ENCODE data around the gene DPCD. TPM values are rescaled to one million over a fixed set of nuclear protein-coding genes. Genes with fewer than 3 reads are reported as not detected.
A peak's percentile ranks its signal among the peaks of the same experiment; 100 is the strongest.

The DPCD gene
- total and polyA plus RNA-seq, 2 donors (not counting 1 experiment from before 2014, with no cell fraction given): 23.9 to 40.5 TPM

DNA sequence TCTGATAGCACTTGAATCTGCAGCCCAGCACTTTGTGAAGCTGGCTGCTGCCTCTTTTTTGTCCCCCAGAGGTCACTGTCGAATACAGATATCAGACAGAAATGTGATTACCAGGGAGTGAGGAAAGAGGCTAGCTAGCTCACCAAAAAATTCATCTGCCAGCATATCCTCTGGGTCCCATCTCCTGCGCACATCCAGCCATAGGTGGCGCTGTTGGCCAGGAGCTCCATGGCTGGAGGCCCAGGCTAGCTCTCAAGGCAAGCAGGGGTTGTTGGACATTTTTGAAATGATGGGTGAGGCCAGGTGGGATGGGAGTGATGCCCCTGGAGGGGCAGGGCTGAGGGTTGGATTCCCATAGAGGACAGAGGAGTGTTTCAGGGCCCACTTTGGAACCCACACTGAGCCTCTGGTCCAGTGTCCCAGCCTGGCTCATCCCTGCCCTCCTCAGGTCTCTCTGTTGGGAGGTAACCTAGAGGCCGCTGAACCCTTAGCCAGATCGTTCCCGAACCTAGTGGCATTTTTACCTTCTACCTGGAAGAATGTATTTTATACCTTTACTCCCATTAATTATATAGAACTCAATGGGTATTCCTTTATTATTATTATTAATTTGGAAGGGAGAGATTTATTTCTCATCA, 14.8 kb downstream of the DPCD start:
- no peak overlapping the region for H2AFZ ChIP-seq (ENCODE audit: low read length)
- no peak overlapping the region for H3K4me2 ChIP-seq (ENCODE audit: extremely low read depth, insufficient read depth, low read length)
- H3K27me3 ChIP-seq (ENCODE audit: control insufficient read depth, insufficient read depth, low read length): no peaks in the 10 kb centered on the region
- no peaks in the 10 kb centered on the region for H3K79me2 ChIP-seq (ENCODE audit: control insufficient read depth, insufficient read depth, low read length)
- H3K9me3 ChIP-seq (ENCODE audit: control insufficient read depth, insufficient read depth, low read depth, low read length): no peaks in the 10 kb centered on the region
- no peak overlapping the region for H3K9ac ChIP-seq (ENCODE audit: insufficient read depth, low read length)
- TF ChIP-seq EZH2 (IDR thresholded peaks at IDR 0.05; ENCODE audit: low read length, missing control alignments) (no peak), CTCF (conservative IDR thresholded peaks at IDR 0.05 in 1 of 2, IDR thresholded peaks at IDR 0.05 in 1 of 2; ENCODE audit: low read depth in 1 of 2, low read length in 2 of 2) (peak; percentile 93 to 95)
- peak; percentile 44 to 71 for DNase-seq (ENCODE audit: low read depth in 2 of 2)
- H3K4me3 ChIP-seq (replicated peaks in 1 of 4; ENCODE audit: control extremely low read depth in 1 of 4, insufficient read depth in 1 of 4, low read depth in 3 of 4, low read length in 4 of 4): no peak overlapping the region
- H3K27ac ChIP-seq (ENCODE audit: insufficient read depth, low read length): no peak overlapping the region
- H3K36me3 ChIP-seq (ENCODE audit: control insufficient read depth, insufficient read depth, low read length): peaks cover 3% of the 10 kb centered on the region
- H4K20me1 ChIP-seq (ENCODE audit: control insufficient read depth, extremely low read depth, insufficient read depth, low read length): no peaks in the 10 kb centered on the region
- no peaks in the 10 kb centered on the region for H3K4me1 ChIP-seq (ENCODE audit: control insufficient read depth, extremely low read depth, insufficient read depth, low read length)

GRCh38 chr10:101607124-101607523, 19.0 kb downstream of the DPCD start:
- H3K79me2 ChIP-seq (ENCODE audit: control insufficient read depth, insufficient read depth, low read length): no peaks in the 10 kb centered on the region
- H3K27me3 ChIP-seq (ENCODE audit: control insufficient read depth, insufficient read depth, low read length): no peaks in the 10 kb centered on the region
- no peak overlapping the region for H3K9ac ChIP-seq (ENCODE audit: insufficient read depth, low read length)
- H3K4me2 ChIP-seq (ENCODE audit: extremely low read depth, insufficient read depth, low read length): no peak overlapping the region
- no peak overlapping the region for H2AFZ ChIP-seq (ENCODE audit: low read length)
- H3K27ac ChIP-seq (ENCODE audit: insufficient read depth, low read length): no peak overlapping the region
- H4K20me1 ChIP-seq (ENCODE audit: control insufficient read depth, extremely low read depth, insufficient read depth, low read length): no peaks in the 10 kb centered on the region
- no peak overlapping the region for H3K4me3 ChIP-seq (replicated peaks in 1 of 4; ENCODE audit: control extremely low read depth in 1 of 4, insufficient read depth in 1 of 4, low read depth in 3 of 4, low read length in 4 of 4)
- no peaks in the 10 kb centered on the region for H3K9me3 ChIP-seq (ENCODE audit: control insufficient read depth, insufficient read depth, low read depth, low read length)
- peaks cover 3% of the 10 kb centered on the region for H3K4me1 ChIP-seq (ENCODE audit: control insufficient read depth, extremely low read depth, insufficient read depth, low read length)
- TF ChIP-seq EZH2 (IDR thresholded peaks at IDR 0.05; ENCODE audit: low read length, missing control alignments): no peak
- no peak for TF ChIP-seq CTCF (conservative IDR thresholded peaks at IDR 0.05 in 1 of 2, IDR thresholded peaks at IDR 0.05 in 1 of 2; ENCODE audit: low read depth in 1 of 2, low read length in 2 of 2)
- DNase-seq (ENCODE audit: low read depth in 2 of 2): no peak
- peaks cover 14% of the 10 kb centered on the region for H3K36me3 ChIP-seq (ENCODE audit: control insufficient read depth, insufficient read depth, low read length)

GRCh38 chr10:101609481-101609880, 21.4 kb downstream of the DPCD start:
- TF ChIP-seq EZH2 (IDR thresholded peaks at IDR 0.05; ENCODE audit: low read length, missing control alignments): no peak
- TF ChIP-seq CTCF (conservative IDR thresholded peaks at IDR 0.05 in 1 of 2, IDR thresholded peaks at IDR 0.05 in 1 of 2; ENCODE audit: low read depth in 1 of 2, low read length in 2 of 2): no peak
- Histone ChIP-seq H2AFZ (ENCODE audit: low read length) (no peak overlapping the region), H3K9ac (ENCODE audit: insufficient read depth, low read length) (no peak overlapping the region), H3K27ac (ENCODE audit: insufficient read depth, low read length) (no peak overlapping the region), H3K36me3 (ENCODE audit: control insufficient read depth, insufficient read depth, low read length) (peaks cover 14% of the 10 kb centered on the region), H3K9me3 (ENCODE audit: control insufficient read depth, insufficient read depth, low read depth, low read length) (no peaks in the 10 kb centered on the region), H3K4me3 (replicated peaks in 1 of 4; ENCODE audit: control extremely low read depth in 1 of 4, insufficient read depth in 1 of 4, low read depth in 3 of 4, low read length in 4 of 4) (no peak overlapping the region), H3K79me2 (ENCODE audit: control insufficient read depth, insufficient read depth, low read length) (no peaks in the 10 kb centered on the region), H3K4me1 (ENCODE audit: control insufficient read depth, extremely low read depth, insufficient read depth, low read length) (peaks cover 3% of the 10 kb centered on the region), H4K20me1 (ENCODE audit: control insufficient read depth, extremely low read depth, insufficient read depth, low read length) (no peaks in the 10 kb centered on the region), H3K4me2 (ENCODE audit: extremely low read depth, insufficient read depth, low read length) (no peak overlapping the region), H3K27me3 (ENCODE audit: control insufficient read depth, insufficient read depth, low read length) (no peaks in the 10 kb centered on the region)
- DNase-seq (ENCODE audit: low read depth in 2 of 2): peak in 1 of 2 donors; percentile 36

All from fibroblast of lung (primary cell).